HG03159 (cell line): Measurements from ENCODE around the gene DIDO1.
A peak's percentile ranks its signal among the peaks of the same experiment; 100 is the strongest.
"Not testable (repeated sequence)": the region's sequence is repeated elsewhere in the genome, so short reads cannot be mapped to it uniquely, and the experiment has no call there.

Experiments
- ATAC-seq: cut with Tn5 transposase; IDR thresholded peaks from one replicate; pipeline ENCODE4 v1.9.1; 2021; ENCODE audit warnings: mild to moderate bottlenecking, moderate library complexity; ENCODE audit not compliant: unreplicated experiment

Gene DIDO1

GRCh38 chr20:62933966-62934365, 7.7 kb upstream of the DIDO1 start:
- no peak for ATAC-seq

GRCh38 chr20:62931464-62931863, 5.2 kb upstream of the DIDO1 start:
- no peak for ATAC-seq

GRCh38 chr20:62929051-62929538, 2.8 kb upstream of the DIDO1 start:
- no peak for ATAC-seq

DNA sequence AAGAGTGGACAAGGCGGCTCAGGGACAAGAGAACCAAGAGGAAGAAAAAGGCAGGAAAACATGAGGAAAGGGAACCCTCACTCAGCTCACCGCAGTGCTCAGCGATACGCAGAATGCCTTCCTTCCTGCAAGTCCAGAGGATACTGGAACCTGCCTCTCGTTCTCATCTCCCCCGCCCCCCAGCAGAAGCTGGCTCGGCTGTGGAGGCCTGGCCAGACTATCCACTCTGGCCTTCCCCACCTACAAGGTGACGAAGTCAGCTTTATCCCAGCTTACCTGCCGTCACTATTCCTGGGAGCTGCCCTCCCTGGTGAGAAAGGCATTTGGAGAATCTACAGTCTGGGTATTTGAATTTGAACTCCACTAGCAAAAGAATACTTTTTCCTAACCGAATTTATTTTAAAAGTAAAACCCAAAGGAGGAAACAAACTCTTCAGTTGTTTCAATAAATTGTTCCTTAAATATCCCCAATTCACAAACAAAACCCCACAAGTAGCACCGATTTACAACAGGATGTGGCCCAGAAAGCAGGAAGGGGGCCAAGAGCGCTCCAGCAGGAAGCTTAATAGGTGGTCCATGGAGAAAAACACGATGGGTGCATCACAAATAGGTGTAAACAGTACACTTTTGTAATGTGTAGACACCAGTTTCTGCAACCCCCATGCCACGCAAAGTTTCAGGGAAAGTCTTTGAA, 2.1 kb upstream of the DIDO1 start:
- ATAC-seq: no peak

DNA sequence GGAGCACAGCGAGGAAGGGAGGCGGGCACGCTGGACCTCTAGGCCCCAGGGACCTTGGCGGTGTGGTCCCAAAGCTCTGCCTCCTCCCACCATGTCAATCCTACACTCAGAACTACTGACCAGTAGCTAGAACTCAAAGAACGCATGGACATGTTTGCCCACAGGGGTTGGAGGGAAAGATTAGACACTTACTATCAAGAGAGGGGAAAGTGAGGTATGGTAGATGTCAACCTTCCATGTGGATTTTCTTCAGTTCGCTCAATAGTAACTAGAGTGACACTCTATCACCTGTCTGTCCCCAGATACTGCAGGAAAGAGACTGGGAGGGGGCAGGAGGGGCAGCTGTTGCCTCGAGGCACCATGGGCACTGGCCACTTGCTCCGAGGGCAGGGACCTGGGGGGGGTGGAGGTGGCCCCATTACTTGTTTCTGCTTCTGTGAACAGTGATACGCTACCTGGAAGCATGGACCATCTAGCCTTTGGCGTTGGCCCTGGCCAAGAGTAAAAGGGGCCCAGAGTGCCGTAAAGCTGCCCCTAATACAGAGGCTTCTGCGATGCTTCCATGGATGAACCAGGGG, 912 bp upstream of the DIDO1 start:
- no peak for ATAC-seq

- peak; percentile 14 for ATAC-seq
Measured at GRCh38 chr20:62925420-62926228, 681 bp downstream of the DIDO1 start.

GRCh38 chr20:62925076-62925419, 1.3 kb downstream of the DIDO1 start:
- no peak for ATAC-seq

DNA sequence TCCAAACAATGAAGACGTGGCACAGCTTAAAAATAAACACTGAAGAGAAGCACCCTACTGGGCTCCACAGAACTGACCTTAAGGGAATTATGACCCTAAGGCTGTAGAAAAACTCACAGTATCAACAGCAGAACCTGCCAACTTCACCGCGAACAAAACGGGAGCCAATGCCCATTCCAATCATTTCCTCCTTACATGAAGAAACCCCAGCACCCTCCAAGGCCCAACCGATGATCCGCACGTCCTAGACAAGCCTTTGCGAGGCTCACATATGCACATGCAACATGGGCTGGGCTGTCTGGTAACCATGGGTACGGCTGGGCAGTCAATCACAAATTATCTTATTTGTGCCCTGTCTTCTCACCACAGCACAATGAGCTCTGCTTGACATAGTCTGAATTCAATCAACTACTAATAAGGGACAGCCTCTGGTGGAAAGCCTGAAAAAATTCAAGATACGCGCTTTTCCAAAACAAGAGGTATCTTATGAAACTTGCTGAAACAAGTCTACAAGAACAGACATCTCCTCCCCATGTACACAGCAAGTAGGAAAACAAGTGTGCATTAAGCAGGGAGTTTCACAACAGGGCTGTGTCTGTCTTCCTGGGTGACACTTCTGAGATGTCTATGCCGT, 1.7 kb downstream of the DIDO1 start:
- no peak for ATAC-seq

DNA sequence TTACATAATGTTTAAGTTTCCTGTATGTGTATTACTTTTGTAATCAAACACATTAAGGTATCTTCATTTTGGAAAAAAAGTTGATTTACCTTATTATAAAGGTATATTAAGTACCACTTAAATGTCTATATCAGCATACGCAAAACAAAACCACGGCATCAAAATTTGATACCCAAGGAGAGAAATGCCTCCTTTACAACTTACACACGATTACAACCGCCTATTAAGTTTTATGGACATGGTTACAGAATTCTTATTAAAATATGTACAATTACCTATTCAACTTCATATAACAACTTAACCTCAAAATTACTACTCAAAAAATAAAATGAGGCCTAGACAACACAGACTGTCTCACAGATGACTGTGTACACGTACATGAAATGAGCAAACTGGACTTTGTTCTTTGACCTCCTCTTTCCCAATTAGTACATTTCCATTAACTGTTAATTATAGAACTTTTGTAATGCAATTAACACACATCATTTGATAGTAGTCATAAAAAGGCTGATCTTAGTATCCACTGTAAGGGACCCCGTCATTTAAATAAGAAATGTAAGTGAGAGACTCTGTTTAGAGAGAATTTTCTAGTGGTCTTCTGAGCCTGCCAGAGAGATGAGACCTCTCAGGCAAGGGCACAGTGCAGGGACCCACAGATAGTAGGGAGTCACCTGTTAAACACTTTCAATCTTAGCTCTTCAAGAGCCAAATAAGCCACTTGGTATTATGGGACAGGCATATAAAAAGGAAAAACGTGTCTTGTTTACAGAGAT, 2.5 kb downstream of the DIDO1 start:
- ATAC-seq: no peak

- ATAC-seq: not testable (repeated sequence)
Measured at GRCh38 chr20:62923059-62923668, 3.1 kb downstream of the DIDO1 start.

- no peak for ATAC-seq
Measured at GRCh38 chr20:62922451-62922921, 3.8 kb downstream of the DIDO1 start.

GRCh38 chr20:62921119-62921687, 5.1 kb downstream of the DIDO1 start:
- no peak for ATAC-seq

- no peak for ATAC-seq
Measured at GRCh38 chr20:62920039-62920645, 6.2 kb downstream of the DIDO1 start.

DNA sequence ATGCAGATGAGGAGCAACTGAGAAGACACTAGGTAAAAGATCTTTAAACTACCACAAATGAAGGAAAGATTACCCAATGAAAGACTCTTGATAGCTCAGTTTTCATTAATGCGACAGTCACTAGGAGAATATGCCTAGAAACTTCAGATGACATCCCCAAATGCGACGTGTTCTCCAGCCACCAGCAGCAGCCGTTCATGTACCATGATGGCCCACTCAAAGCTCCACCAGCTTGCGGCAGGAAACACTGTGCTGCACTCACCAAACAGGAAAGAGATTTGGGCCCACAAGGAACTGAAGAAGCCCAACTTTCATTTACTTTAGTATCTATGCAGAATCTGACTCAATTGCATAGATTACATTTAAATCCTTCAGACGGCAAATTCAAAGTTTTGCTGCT, 7.5 kb downstream of the DIDO1 start:
- no peak for ATAC-seq

DNA sequence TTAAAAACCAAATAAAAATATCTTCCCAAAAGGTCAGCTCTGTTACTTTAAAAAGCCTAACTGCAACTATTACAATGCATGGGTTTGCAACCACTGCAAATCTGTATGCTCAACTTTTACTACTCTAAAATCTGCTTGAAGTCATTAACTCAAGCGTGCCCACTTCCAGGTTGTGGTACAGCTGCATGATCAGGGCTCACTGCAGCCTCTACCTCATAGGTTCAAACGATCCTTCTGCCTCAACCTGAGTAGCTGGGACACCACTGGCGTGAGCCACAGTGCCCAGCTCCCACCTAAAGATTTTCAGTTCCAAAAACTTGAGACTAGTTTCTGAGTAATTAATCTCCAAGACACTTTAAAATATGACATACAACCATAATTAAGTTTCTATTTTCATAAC, 8.2 kb downstream of the DIDO1 start:
- no peak for ATAC-seq

DNA sequence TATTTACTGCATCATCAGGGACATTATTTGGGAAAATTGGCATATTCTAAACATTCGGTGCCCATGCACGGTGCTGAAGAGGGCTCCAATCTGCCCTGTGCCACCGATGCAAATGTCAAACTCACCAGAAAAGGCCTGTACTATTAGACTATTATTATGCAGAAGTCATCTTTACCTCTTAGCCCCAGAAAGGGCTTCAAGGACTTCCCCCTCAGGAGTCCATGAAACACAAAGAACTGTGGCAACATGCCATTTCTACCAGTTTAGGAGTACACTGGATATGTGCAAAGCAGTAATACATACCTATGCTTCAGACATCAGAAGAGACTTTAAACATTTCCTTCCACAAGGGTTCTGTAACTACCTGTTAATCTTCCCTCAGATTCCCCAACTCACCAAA, 8.6 kb downstream of the DIDO1 start:
- ATAC-seq: no peak

DNA sequence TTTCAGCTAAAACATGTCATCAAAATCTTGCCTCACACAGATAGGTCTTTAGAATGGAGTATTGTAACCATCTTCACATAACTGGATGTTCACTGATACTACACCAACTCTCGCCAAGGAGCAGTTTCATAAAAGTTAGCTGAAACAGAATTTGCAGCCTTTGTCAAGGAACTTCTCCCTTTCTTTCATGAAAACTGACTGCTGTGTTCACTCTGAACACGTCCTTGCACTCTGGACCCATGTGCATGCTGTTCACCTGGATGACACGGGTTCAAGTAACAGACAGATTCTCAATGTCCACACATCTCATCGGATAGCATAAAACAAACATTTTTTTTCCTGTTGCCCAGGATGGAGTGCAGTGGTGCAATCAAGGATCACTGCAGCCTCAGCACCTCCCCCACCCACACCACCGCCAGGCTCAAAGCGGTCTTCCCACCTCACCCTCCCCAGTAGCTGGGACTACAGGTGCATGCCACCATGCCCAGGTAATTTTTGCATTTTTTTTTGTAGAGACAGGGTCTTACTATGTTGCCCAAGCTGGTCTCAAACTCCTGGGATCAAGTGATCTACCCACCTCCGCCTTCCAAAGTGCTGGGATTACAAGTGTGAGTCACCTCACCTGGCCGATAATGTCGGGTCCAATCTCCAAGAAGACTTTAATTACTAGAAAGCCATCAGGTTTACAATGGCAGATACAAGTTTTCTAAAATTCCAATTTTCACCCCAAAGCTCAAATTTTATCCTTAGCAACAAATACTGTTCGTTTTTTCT, 9.4 kb downstream of the DIDO1 start:
- no peak for ATAC-seq

DNA sequence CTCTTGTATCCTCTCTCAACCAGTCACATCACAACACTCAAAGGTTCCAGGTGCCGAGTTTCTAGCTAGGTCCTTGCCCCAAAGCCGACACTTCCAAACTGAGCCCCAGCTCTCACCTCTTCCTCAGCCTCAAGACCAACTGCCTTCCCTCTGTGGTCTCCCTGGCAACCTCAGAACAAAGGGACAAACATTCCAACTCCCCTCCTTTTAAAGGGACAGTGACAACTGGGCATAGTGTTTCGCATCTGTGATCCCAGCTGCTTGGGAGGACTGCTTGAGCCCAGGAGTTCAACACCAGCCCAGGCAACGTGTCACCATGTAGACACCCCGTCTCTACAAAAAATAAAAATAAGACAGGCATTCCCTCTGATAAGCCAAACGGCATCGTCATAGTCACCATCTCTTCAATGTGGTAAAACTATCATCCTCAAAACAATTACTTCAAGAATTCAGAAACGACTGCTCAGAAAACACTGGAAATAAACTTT, 11.3 kb downstream of the DIDO1 start:
- ATAC-seq: no peak

- ATAC-seq: no peak
Measured at GRCh38 chr20:62914436-62914835, 11.9 kb downstream of the DIDO1 start.
